ENCODE results near the gene RDH11. TPM values are rescaled to one million over a fixed set of nuclear protein-coding genes. Genes with fewer than 3 reads are reported as not detected.

RDH11 gene, protein sequence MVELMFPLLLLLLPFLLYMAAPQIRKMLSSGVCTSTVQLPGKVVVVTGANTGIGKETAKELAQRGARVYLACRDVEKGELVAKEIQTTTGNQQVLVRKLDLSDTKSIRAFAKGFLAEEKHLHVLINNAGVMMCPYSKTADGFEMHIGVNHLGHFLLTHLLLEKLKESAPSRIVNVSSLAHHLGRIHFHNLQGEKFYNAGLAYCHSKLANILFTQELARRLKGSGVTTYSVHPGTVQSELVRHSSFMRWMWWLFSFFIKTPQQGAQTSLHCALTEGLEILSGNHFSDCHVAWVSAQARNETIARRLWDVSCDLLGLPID
- 10 to 100 TPM; 24.0 to 48.8 (median 34.9) TPM for total RNA-seq

DNA sequence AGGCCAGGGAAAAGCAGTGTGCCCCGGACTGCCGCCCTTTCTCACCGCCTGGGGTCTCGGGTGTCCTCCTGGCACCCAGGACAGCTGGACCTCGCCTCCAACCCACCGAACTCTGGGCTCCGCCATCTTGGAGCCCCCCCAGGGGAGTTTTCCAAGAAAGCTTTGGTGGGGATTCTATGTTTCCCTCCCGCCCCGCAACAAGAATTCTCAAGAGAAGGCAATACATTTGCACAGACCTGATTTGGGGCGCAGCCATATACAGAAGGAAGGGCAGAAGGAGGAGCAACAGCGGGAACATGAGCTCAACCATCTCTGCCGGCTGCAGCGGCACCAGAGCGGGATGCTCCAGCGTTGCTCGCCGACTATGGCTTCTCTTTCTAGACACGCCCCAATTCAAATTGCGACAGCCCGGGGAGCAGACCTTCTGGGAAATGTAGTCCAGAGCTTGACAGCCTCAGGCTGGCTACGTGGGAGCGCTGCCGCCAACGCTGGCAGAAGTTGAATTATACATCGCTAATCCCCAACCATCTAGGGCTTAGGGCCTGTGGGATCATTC is at the start of gene RDH11:
RDH11 (minus strand) TSS at position 371 of the 556 bp plus-strand sequence; CDS start at position 310, 61 bp downstream.
- peaks cover 0 to 23% (median 5%) of the 10 kb centered on the region in 4 donors for H3K4me1 ChIP-seq
- peak within 1 kb of the TSS; percentile 76 to 92 (median 84) for H3K4me3 ChIP-seq
- 0% methylated on average over 23 to 25 of the region's 25 CpGs for WGBS, 2 donors
- DNase-seq (ENCODE audit: low spot score in 2 of 2), result peak; percentile 71 to 77
- no peaks in the 10 kb centered on the region for H3K9me3 ChIP-seq
- TF ChIP-seq POLR2A (IDR thresholded peaks at IDR 0.05) (peak; percentile 72 to 76), EP300 (IDR thresholded peaks at IDR 0.05) (peak; percentile 39 to 93)
- TF ChIP-seq, protein P1, sequence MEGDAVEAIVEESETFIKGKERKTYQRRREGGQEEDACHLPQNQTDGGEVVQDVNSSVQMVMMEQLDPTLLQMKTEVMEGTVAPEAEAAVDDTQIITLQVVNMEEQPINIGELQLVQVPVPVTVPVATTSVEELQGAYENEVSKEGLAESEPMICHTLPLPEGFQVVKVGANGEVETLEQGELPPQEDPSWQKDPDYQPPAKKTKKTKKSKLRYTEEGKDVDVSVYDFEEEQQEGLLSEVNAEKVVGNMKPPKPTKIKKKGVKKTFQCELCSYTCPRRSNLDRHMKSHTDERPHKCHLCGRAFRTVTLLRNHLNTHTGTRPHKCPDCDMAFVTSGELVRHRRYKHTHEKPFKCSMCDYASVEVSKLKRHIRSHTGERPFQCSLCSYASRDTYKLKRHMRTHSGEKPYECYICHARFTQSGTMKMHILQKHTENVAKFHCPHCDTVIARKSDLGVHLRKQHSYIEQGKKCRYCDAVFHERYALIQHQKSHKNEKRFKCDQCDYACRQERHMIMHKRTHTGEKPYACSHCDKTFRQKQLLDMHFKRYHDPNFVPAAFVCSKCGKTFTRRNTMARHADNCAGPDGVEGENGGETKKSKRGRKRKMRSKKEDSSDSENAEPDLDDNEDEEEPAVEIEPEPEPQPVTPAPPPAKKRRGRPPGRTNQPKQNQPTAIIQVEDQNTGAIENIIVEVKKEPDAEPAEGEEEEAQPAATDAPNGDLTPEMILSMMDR (IDR thresholded peaks at IDR 0.05), result no peak
- H3K27ac ChIP-seq, result peak within 1 kb of the TSS; percentile 47 to 89 (median 85)
- no peaks in the 10 kb centered on the region for H3K27me3 ChIP-seq
- H3K36me3 ChIP-seq, result peaks cover 0 to 20% (median 3%) of the 10 kb centered on the region in 3 donors

DNA sequence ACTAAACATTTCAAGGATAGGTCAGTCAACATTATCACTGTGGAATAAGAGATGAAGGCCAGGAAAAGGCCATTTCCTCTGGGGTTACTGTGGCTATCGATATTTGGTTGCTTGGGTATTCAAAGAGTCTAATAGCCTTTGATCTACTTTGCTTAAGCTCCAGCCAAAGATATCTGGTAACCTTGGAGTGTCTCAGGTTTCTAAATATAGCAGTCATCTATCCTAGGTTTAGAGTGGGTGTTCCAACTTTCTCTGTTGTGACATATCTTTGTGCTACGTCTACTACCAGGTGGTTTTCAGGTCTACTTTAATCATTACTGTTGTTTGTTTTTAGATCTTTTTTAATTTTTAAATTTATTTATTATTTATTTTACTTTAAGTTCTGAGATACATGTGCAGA is 48.5 kb upstream of the RDH11 start:
- no peak overlapping the region for H3K4me3 ChIP-seq

DNA sequence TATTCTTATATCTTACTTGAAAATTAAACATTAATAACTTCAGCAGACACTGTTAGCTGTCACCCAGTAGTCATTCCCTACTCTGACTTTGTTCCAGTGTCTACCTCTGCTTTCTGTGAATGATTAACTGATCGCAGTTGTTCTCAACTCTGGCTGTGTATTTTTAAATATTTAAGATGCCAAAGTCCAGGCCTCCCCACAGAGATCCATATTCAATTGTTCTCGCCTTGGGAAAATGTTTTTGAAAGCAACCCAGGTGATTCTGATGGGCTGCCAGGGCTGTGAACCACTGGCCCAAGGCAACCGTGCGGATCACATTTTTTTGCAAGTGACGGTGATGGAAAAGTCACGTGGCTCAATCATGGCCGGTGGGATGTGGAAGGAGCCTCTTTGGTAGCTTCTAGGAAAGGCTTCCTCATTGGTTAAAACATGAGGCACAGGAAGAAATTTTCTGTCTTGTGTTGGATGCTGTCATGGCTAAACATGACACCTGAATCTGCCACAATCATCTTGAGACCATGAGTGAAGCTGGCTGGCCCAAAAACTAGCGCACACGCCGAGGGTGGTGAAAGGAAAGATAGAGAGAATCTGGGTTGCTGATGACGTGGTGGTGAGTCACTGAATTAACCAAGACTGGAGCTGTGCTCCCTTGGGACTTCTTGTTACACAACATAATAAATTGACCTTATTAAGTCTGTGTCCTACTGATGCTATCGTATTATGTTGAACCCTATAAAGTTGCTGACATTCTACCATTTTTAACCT is 43.4 kb upstream of the RDH11 start:
- H3K27ac ChIP-seq, result peak overlapping the region in 1 of 4 donors; percentile 25

More for the DNA sequence above, 48.5 kb upstream of the RDH11 start:
- Histone ChIP-seq H3K27me3 (no peaks in the 10 kb centered on the region), H3K27ac (no peak overlapping the region), H3K36me3 (peaks cover 3 to 39% (median 5%) of the 10 kb centered on the region in 3 donors), H3K4me1 (peaks cover 0 to 7% (median 0%) of the 10 kb centered on the region in 4 donors), H3K9me3 (no peaks in the 10 kb centered on the region)
- TF ChIP-seq POLR2A (IDR thresholded peaks at IDR 0.05) (no peak), EP300 (IDR thresholded peaks at IDR 0.05) (no peak)
- TF ChIP-seq, protein P1 (IDR thresholded peaks at IDR 0.05), result no peak
- 71 to 79% methylated on average over 2 of the region's 2 CpGs for WGBS, 2 donors
- no peak for DNase-seq (ENCODE audit: low spot score in 2 of 2)

DNA sequence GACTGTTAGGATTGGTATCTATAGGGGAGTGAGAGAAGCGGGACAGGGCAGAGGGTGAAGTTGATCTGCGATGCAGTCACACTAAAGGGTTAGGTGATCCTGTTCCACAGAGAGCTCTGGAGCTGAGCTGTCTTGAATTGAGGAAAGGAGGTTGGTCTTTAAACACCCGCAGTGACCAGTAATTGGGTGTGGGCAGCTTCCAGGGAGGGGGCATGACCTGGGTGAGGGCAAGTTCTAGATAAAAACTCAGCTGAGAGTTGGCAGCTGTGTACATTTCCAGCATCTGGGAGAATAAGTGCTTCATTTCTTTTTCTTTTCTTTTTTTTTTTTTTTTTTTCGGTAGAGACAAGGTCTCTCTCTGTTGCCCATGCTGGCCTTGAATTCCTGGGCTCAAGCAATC is 41.2 kb upstream of the RDH11 start:
- Histone ChIP-seq H3K9me3 (no peaks in the 10 kb centered on the region), H3K4me1 (peaks cover 0 to 7% (median 0%) of the 10 kb centered on the region in 4 donors), H3K27ac (no peak overlapping the region), H3K27me3 (no peaks in the 10 kb centered on the region), H3K4me3 (no peak overlapping the region), H3K36me3 (no peaks in the 10 kb centered on the region)
- WGBS, 2 donors, result 60 to 74% methylated on average over 4 of the region's 4 CpGs
- TF ChIP-seq POLR2A (IDR thresholded peaks at IDR 0.05) (no peak), EP300 (IDR thresholded peaks at IDR 0.05) (no peak)
- TF ChIP-seq, protein P1 (IDR thresholded peaks at IDR 0.05), result no peak
- DNase-seq (ENCODE audit: low spot score in 2 of 2), result no peak

More for the DNA sequence above, 43.4 kb upstream of the RDH11 start:
- H3K27me3 ChIP-seq, result no peaks in the 10 kb centered on the region
- H3K4me1 ChIP-seq, result peaks cover 0 to 7% (median 0%) of the 10 kb centered on the region in 4 donors
- WGBS, 2 donors, result 71 to 73% methylated on average over 12 of the region's 12 CpGs
- no peaks in the 10 kb centered on the region for H3K36me3 ChIP-seq
- DNase-seq (ENCODE audit: low spot score in 2 of 2), result peak; percentile 44 to 82
- no peaks in the 10 kb centered on the region for H3K9me3 ChIP-seq
- H3K4me3 ChIP-seq, result no peak overlapping the region
- TF ChIP-seq POLR2A (IDR thresholded peaks at IDR 0.05), result no peak
- peak in 1 of 2 donors; percentile 80 for TF ChIP-seq EP300 (IDR thresholded peaks at IDR 0.05)
- TF ChIP-seq, protein P1 (IDR thresholded peaks at IDR 0.05), result no peak
